SK-N-MC (cell line): Measurements from ENCODE around the gene LDAH.

Source experiments
- EZH2 ChIP-seq: fragments of 200-600 bp; sonication (generic); IDR thresholded peaks from one replicate; pipeline ENCODE4 v1.6.1; 2017; ENCODE audit warnings: antibody characterized with exemption
- POLR2AphosphoS5 ChIP-seq: IDR thresholded peaks from 2 replicates; pipeline ENCODE4 v1.6.1; 2012; ENCODE audit warnings: mild to moderate bottlenecking, low read depth, low read length, borderline replicate concordance

DNA sequence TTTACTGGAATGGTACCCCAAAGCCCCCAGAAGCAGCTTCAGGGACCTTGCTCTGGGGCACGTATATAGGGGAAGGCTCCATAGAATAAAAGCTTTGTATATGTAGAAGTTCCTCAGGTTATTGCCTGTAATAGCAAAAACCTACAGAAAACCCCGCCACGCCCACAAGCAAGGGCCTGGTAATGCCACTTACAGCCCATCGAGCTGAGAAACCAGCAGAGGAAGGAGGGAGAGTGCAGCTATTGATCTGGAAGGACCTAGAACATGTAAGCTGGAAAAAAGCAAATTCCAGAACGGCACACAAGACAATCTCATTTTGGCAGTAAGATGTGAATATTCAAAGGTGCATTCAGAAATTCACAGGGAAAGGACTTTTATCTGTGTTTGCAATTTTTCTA lies 187.8 kb downstream of the LDAH start:
- no peak for TF ChIP-seq EZH2
- TF ChIP-seq POLR2AphosphoS5 = no peak
